Lower leg skin (tissue), 4 donors: Measurements from ENCODE around the gene GRIK5. TPM values are rescaled to one million over a fixed set of nuclear protein-coding genes. Genes with fewer than 3 reads are reported as not detected.
"Not testable (repeated sequence)": the region's sequence is repeated elsewhere in the genome, so short reads cannot be mapped to it uniquely, and the experiment has no call there.

Experiments used
- DNase-seq, 2 donors: peaks; one replicate each; pipeline ENCODE4 v3.0.0-alpha.2; 2019; ENCODE audit warnings: low spot score in 2 of 2
- H3K4me3 ChIP-seq: fragments of 200-600 bp; sonication (generic); 2 replicates; pipeline ENCODE4 v1.5.1; 2017; ENCODE audit warnings: mild to moderate bottlenecking, low read depth; ENCODE audit not compliant: poor library complexity, severe bottlenecking
- CTCF ChIP-seq, 3 donors: fragments of 450-650 bp; IDR thresholded peaks; one replicate each; pipeline ENCODE4 v1.5.1; 2016; ENCODE audit warnings: antibody characterized with exemption in 3 of 3, mild to moderate bottlenecking in 3 of 3, moderate library complexity in 2 of 3
- POLR2A ChIP-seq, 2 donors: fragments of 450-650 bp; IDR thresholded peaks; one replicate each; pipeline ENCODE4 v1.6.1; 2016 to 2017; ENCODE audit warnings: antibody characterized with exemption in 2 of 2, mild to moderate bottlenecking in 1 of 2, moderate library complexity in 1 of 2
- WGBS, 2 donors: methylation state at CpG; one replicate each; pipeline ENCODE4 v1.1.5; 2018; 5-methylcytosine and 5-hydroxymethylcytosine counted together
- intact Hi-C: fragments of 100-400 bp; cut with DNase I; formaldehyde crosslinking; loops from one replicate; pipeline ENCODE4 v1.15.0; 2023; ENCODE audit warnings: low total_unique reads
- total RNA-seq, 4 donors: library from RNA; depleted of rRNA; stranded (reverse); fragments of >200 nt; gene quantifications; one replicate each; pipeline ENCODE4 v1.1.0, GENCODE V29; 2016

GRIK5 gene
- total RNA-seq, 4 donors from 2014 or later, result 0.11 to 1.4 (median 0.82) TPM

- H3K4me3 ChIP-seq, result no peak overlapping the region
- TF ChIP-seq POLR2A (IDR thresholded peaks at IDR 0.05) (no peak), CTCF (IDR thresholded peaks at IDR 0.05) (no peak)
- no peak for DNase-seq
- 49 to 55% methylated on average over 6 to 15 of the region's 15 CpGs for WGBS, 2 donors
- intact Hi-C loops, result no loop called here
Observed at GRCh38 chr19:42021185-42021584, 48.8 kb downstream of the GRIK5 start.

GRCh38 chr19:42018503-42019193 lies 51.4 kb downstream of the GRIK5 start:
- intact Hi-C loops, result no loop called here
- no peak for TF ChIP-seq CTCF (IDR thresholded peaks at IDR 0.05)
- TF ChIP-seq POLR2A (IDR thresholded peaks at IDR 0.05), result no peak
- DNase-seq, result no peak
- 76 to 79% methylated on average over 11 of the region's 11 CpGs for WGBS, 2 donors
- H3K4me3 ChIP-seq, result no peak overlapping the region

- intact Hi-C loops, result no loop called here
- WGBS, 2 donors, result 80 to 85% methylated on average over 8 of the region's 8 CpGs
- DNase-seq, result no peak
- H3K4me3 ChIP-seq, result no peak overlapping the region
- TF ChIP-seq CTCF (IDR thresholded peaks at IDR 0.05), result no peak
- TF ChIP-seq POLR2A (IDR thresholded peaks at IDR 0.05), result no peak
Observed at GRCh38 chr19:42017040-42017439, 53.0 kb downstream of the GRIK5 start.

GRCh38 chr19:42012747-42013146 lies 57.3 kb downstream of the GRIK5 start:
- DNase-seq, H3K4me3 ChIP-seq, intact Hi-C loops: not testable (repeated sequence)
- 98 to 99% methylated on average over 3 of the region's 3 CpGs for WGBS, 2 donors

- 72 to 79% methylated on average over 11 of the region's 11 CpGs for WGBS, 2 donors
- no peak overlapping the region for H3K4me3 ChIP-seq
- no peak for DNase-seq
- no peak for TF ChIP-seq CTCF (IDR thresholded peaks at IDR 0.05)
- TF ChIP-seq POLR2A (IDR thresholded peaks at IDR 0.05), result no peak
- intact Hi-C loops, result no loop called here
Observed at GRCh38 chr19:42010245-42011126, 59.5 kb downstream of the GRIK5 start.

GRCh38 chr19:42006569-42006968 lies 63.4 kb downstream of the GRIK5 start:
- H3K4me3 ChIP-seq, result no peak overlapping the region
- intact Hi-C loops, result no loop called here
- DNase-seq, result no peak
- no peak for TF ChIP-seq POLR2A (IDR thresholded peaks at IDR 0.05)
- no peak for TF ChIP-seq CTCF (IDR thresholded peaks at IDR 0.05)
- 90 to 94% methylated on average over 12 to 13 of the region's 13 CpGs for WGBS, 2 donors
